HG03469 (cell line): Measurements from ENCODE around the gene IL22.

Experiments
- ATAC-seq: cut with Tn5 transposase; IDR thresholded peaks from one replicate; pipeline ENCODE4 v1.9.1; 2021; ENCODE audit warnings: mild to moderate bottlenecking, moderate library complexity, moderate number of reproducible peaks; ENCODE audit not compliant: unreplicated experiment

The IL22 gene, protein sequence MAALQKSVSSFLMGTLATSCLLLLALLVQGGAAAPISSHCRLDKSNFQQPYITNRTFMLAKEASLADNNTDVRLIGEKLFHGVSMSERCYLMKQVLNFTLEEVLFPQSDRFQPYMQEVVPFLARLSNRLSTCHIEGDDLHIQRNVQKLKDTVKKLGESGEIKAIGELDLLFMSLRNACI

DNA sequence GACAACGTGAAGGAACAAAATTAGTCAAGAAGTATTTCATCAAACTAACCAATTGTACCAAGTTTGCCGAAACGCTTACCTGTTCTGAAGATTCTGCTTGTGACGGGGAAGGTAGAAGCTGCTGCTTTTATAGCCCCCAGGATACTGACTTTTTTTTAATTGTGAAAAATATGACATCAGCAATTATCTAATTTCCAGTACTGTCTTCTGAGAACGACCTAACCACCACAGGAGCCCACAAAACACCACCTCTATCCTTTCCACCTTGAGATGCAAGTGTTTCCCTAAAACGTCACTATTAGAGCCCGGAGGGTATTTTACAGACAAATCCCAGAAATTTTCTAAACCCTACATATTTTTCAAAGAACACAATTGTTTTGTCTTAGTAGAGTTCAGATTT, at the start of gene IL22:
IL22 (minus strand) TSS at position 101 of the 400 bp plus-strand sequence. CDS start 156 bp downstream, outside the sequence.
- no peak for ATAC-seq

DNA sequence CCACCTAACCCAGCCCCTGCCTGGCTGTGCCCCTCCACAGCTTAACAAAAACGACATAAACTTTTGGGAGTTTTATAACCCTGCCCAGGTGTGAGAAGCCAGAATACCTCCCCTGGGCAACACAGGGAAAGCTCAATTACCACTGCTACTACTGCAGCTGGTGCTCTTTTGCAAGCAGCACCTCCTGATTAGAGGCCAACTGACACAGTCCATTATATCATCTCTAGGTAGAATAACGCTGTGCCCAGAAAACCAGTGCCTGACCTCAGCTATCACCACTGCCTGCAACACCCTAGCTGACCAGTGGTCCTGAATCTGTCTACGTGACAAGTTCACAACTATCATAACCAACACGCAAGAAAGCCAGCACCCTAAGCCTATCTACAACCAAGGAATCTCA, 44.5 kb upstream of the IL22 start:
- ATAC-seq = no peak

GRCh38 chr12:68294251-68294650, 40.8 kb upstream of the IL22 start:
- ATAC-seq = no peak

- no peak for ATAC-seq
These were observed 39.9 kb upstream of the IL22 start for GRCh38 chr12:68293347-68293746.

DNA sequence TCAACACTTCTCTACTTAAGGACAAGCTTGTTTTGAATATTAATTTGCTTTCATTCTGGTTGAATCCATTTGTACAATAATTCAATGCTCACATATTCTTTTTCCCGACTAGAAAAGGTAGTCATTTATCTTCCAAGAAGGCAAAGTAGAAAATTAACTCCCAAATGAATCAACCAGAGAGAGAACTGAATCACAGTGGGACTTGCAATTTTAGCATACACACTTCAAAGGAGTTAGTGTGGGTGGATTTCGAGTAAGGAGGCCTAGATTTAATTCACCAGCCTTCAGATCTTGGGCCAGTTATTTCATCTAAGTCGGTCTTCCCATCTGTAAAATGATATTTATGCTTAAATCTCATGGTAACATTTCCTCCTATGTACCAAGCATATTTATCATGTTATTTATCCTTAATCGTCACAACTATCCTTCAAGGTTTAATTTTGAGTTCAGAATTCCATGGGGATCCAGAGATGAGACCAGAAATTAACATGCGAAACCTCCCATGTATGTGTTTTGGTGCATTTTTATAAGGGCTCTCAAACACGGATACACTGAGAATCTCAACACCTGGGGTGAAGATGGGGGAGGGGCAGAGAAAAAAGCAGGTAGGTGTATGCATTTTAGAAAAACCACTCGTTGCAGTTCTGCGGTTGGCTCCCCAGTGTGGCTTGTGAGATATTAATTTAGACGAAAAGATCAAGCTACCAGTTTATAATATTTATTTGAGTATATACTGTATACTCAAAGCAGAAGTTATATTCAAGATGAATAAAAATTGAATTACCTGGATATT, 38.9 kb upstream of the IL22 start:
- ATAC-seq = no peak

GRCh38 chr12:68291396-68292036, 38.1 kb upstream of the IL22 start:
- no peak for ATAC-seq

DNA sequence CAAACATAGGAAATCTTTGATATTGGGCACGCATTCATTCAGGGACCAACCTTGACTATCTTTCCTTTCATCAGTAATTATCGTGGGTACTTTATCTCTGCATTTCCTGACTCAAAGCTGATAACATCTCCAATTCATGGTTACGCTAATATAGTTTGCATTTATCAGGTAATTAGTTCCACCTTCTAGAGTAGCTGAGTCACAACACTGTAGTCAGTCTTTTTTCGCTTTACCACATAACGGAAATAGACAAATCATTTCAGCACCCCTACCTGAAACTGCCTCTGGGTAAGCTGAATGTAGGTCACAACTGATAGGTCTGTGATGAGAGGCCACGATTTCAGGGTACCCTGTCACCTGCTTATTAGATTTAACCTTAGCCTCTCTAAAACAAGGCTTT, 36.7 kb upstream of the IL22 start:
- ATAC-seq = peak; percentile 95

DNA sequence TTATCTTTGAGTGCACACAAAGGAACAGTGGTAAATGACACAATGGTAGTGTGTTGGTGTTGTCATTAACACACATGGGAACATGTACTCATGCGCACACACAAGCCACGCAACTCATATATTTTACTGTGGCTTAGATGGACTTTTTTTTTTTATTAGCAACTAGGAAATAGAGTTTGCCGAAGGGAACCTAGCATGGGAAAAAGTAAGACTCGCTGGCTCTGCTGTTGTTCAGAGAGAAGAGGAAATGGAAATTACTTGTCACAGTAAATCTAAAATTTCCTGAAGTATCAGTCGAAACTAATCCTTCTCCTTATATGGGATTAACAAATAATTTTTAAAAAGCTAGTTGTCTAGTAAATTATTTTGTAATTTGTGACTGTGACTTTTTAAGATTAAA, 33.7 kb upstream of the IL22 start:
- ATAC-seq = no peak

GRCh38 chr12:68286396-68286795, 33.0 kb upstream of the IL22 start:
- no peak for ATAC-seq

DNA sequence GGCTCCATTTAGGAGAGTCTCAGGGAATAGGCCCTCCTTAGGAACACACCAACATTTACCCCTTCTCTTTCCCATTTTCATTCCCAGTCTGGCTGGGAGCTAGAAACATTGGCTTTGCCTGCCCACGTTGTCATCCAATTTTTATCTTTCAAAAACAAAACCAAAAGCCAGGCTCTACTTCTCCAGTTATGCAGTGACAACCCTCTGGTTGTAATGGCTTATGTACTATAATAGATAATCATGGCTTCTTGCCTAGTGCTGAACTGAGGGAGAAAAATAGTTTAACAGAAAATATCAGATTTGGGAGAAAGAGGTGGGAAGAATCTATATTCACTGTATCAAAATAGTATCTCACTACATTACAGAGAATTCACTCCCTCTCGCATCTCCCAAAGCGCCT, 32.1 kb upstream of the IL22 start:
- ATAC-seq = no peak

- no peak for ATAC-seq
These were observed 28.1 kb upstream of the IL22 start for GRCh38 chr12:68281322-68282077.

DNA sequence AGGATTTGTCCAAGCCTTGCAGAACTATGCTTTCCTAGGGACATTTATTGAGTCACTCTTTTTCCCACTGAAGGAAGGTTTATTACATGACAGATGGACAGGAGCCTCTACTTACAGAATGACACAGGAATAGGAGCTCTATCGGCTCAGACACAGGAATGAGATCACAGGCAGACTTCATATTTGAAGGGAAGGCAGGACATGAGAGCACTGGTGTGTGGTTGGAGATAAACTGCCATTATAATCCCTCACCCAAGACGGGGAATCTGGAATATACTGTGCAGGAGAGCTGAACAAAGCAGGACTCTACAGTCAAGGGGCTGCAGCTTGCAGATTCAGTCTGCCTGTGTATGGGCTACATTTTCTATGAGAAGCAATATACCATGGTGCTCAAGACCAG, 26.8 kb upstream of the IL22 start:
- no peak for ATAC-seq

DNA sequence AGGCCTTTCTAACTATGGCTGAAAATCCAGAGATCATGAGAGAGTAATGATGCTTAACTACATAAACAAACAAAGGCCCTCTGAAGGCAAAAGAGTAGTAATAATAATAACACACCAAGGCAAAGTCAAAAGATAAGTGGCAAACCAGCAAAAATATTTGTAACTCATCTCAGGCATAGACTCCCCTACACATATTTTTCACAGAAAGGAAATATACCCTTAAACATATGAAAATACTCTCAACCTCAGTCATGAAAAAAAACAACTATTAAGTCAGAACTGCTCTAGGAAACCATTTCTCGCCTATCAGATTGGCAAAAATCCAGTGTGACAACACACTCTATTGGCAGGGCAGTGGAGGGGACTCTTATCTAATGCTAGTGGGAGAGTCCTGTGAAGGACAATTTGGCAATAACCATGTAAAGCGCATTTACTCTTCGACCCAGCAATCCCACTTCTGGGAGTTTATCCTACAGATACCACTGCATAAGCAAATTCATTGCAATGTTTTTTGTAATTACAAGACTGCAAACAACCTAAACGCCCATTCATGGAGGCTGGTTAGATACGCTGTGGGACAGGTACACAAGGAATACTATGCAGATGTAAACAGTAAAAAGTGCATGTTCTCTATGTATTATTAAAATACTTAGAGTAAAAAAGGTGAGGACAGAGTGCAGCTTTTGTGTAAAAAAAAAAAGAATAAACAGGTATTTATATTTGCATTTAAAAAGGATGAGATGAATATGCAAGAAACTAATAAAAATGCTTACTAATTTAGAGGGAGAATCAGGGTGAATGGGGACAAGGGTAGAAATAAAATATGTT, 26.0 kb upstream of the IL22 start:
- no peak for ATAC-seq

DNA sequence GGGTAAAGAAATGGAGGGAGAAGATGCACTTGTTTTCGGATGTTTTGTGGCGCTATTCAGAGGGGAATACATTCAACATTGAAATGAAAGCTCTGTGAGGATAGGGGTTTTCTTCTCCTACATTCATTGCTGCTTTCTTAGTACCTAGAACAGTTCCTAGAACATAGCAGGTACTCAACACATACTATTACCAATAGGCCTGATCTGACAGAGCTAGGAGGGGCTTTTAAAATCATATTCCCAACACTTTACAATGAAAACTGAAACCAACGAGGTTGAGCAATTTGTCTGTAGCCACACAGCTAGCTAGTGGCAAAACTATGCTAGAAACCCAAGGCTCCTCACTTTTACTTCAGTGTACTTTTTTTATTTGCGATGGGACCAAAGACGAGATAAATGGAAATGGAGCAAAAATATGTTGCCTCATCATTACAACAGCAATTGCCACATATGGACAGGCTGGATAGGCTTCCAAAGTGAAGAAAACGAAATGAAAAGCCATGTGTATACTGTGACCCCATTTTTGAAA, 23.1 kb upstream of the IL22 start:
- no peak for ATAC-seq

DNA sequence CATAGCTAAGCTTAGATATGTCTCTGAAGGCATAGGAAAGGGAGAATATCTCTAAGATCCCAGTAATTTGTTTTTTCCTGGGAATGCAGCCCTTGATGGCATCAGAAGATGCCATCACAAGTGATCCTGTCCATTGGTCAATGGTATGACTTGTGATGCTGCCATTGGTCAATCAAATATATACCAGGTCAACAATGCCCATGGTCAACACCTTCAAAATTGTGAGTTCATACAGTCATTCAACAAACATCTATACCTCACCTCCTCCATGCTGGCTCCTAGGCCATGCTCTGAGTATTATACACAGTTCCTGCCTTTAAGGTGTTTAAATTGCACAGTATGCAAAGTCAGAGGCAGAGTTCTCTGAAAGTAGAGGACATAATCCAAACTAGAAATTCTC, 19.3 kb upstream of the IL22 start:
- no peak for ATAC-seq

GRCh38 chr12:68271346-68271745, 17.9 kb upstream of the IL22 start:
- ATAC-seq = no peak

- ATAC-seq = no peak
These were observed 17.0 kb upstream of the IL22 start for GRCh38 chr12:68270358-68270757.

DNA sequence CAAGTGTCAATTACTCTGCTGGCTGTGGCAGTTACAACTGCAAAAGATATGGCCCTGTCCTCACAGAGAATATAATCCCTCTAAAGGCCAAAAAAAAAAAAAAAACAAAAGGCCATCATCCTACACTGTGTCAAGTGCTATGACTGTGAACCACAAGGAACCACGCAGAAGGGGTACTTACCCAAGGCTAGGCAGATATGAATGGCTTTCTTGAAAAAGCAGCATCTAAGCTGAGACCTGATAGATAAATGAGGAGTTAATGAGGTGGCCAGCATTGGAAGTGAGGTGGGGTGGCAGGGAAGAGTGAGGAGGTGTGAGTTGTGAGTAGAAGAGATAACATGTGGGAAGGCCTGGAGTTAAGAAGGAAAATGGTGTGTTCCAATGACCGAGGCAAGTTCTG, 16.4 kb upstream of the IL22 start:
- ATAC-seq = no peak

DNA sequence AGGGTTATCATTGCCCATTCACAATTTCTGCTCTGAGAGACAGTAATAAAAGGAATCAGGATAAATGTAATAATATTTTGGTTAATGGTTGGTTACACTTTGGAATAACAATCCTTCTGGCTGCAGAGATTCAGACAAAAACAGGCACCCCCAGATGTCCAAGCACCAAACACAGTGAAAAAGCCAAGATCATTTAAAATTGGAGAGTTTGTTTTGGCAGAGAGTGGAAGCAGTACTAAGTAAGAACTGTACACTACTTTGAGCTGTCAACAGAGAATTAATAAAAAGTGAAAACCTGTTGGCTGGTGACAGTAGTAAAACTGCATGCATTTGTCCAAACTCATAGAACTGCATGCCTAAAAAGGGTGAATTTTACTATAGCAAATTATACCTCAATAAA, 15.6 kb upstream of the IL22 start:
- no peak for ATAC-seq

GRCh38 chr12:68267892-68268396, 14.5 kb upstream of the IL22 start:
- no peak for ATAC-seq
